Retinal pigment epithelial cell (primary cell): ENCODE measurements around the gene ITGA4.

Experiments used
- DNase-seq: peaks from one replicate; pipeline ENCODE4 v3.0.0-alpha.2; 2010; ENCODE audit warnings: low read depth
- H3K4me3 ChIP-seq: 2 replicates; pipeline ENCODE4 v1.5.1; 2011; ENCODE audit warnings: mild to moderate bottlenecking, low read length, control low read depth, moderate library complexity
- TF ChIP-seq, protein P1 (sequence below): conservative IDR thresholded peaks from 2 replicates; pipeline ENCODE4 v1.5.1; 2011; ENCODE audit warnings: low read depth, low read length, control low read depth, inconsistent platforms

ITGA4 gene

DNA sequence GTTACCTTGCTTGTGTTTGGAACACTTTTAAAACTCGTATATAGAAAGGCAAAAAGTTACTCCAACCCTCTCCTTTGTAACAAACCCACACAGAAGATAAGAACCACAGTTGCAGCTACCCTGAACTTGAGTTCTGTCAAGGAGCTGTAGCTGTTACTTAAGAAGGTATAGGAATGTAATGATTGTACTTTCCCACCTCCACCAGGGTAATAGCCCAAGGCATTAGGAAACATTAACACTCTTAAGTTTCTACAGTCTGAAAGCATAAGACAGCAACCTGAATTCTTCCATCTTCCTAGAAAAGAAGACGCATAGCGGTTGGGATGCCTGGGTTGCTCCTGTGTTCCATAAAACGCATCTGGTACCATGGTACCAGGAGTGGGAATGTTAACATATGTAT lies 43.0 kb downstream of the ITGA4 start:
- no peak overlapping the region for H3K4me3 ChIP-seq
- TF ChIP-seq, protein P1, sequence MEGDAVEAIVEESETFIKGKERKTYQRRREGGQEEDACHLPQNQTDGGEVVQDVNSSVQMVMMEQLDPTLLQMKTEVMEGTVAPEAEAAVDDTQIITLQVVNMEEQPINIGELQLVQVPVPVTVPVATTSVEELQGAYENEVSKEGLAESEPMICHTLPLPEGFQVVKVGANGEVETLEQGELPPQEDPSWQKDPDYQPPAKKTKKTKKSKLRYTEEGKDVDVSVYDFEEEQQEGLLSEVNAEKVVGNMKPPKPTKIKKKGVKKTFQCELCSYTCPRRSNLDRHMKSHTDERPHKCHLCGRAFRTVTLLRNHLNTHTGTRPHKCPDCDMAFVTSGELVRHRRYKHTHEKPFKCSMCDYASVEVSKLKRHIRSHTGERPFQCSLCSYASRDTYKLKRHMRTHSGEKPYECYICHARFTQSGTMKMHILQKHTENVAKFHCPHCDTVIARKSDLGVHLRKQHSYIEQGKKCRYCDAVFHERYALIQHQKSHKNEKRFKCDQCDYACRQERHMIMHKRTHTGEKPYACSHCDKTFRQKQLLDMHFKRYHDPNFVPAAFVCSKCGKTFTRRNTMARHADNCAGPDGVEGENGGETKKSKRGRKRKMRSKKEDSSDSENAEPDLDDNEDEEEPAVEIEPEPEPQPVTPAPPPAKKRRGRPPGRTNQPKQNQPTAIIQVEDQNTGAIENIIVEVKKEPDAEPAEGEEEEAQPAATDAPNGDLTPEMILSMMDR: no peak
- DNase-seq: no peak

DNA sequence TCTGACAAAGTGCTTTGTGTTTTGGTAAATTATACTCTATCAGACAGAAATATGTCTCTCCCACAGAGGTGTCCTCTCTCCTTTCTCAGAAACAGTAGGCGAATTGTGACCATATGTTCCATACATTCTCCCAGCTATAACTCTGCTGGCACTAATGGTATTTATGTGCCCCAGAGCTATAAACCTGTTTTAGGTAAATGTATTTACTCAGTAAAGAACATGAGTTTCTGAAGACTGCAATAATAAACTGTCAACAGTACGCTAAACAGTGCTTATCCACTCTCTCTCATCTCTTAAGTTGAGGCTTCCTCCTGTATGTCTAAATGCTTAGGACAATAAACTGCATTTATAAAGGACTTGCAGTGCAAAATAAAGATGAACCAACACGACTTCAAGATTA lies 58.5 kb downstream of the ITGA4 start:
- TF ChIP-seq, protein P1: no peak
- no peak for DNase-seq
- H3K4me3 ChIP-seq: no peak overlapping the region

DNA sequence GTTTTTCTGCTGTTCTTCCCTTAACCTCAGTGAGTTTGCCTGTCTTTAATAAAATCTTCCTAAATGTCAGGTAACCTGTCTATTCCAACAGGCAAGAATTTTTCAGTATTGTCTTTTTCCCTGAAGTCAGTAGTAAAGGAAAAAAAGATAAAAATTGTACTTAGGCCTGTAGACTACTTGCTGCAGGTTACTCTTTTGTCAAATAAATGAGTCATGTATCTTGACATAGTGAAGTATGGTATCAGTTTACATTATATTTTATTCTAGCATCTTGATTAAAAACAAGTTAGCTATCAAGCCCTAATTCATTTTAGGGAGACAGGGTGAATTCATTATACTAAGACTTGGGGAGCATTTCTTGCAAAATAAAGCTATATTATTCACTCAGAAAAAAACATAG lies 59.8 kb downstream of the ITGA4 start:
- no peak overlapping the region for H3K4me3 ChIP-seq
- TF ChIP-seq, protein P1: no peak
- DNase-seq: no peak

DNA sequence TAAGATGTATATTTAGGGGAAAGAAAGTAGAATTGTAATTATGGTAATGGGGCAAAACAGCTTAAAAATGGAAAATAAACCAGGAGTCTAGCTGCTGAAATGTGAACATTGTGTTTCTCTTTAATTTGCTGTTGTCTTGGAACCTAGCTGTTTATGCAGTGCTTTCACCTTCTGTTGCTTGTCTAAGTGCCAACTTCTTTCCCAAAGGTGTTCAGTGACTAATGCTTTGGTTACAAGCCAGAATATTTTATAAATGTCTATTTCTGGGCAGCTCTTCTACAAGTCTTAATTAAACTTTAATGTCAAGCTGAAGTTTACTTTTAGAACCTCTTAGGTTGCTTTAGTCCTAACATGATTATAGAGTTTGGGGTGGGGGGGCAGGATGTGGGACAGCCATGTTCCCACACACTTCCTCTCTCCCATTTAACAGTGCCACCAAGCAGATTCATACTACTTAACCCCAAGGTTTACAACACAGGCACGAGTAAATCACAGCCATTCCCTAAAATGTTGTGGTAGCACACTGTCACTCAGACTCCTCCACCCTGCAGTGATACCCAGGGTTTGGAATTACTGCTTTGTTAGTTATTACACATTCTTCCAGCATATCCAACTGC lies 60.6 kb downstream of the ITGA4 start:
- TF ChIP-seq, protein P1: no peak
- no peak overlapping the region for H3K4me3 ChIP-seq
- peak; percentile 15 for DNase-seq

DNA sequence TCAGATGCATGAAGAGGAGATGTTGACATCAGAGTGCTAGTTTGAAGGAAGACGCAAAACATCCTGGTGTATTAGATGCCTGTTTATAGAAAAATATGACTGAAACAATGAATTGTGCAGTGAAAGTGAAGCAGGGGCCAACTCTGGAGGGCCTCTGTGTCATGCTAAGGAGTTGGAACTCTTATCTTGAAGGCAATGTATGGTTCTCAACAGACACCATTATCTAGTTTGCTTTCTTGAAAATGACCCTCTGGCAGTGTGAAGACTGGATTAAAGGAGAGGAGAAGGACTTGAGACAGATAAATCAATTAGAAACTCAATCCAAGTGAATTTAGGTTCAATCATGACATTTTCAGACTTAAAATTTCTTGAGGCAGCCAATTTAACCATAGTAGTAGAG lies 63.1 kb downstream of the ITGA4 start:
- no peak for DNase-seq
- TF ChIP-seq, protein P1: no peak
- no peak overlapping the region for H3K4me3 ChIP-seq

DNA sequence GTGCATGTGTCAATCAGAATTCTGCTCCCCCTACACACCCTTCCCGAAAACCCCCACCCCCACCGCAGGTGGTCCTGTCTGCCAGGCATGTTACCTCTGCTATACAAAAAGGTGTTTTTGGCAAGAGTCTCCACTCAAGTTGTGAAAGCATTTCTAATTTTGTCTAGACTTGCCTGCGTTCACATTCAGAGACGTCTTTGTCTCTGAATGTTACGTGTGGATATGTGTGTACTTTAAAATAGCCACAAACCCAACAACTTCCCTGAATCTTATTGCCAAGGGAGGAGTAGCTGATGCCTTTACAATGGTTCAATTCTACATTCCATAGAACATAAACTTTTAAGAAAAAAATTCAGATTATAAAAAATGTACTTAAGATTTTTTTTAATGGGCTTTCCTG lies 66.6 kb downstream of the ITGA4 start:
- DNase-seq: no peak
- TF ChIP-seq, protein P1: no peak
- H3K4me3 ChIP-seq: no peak overlapping the region

DNA sequence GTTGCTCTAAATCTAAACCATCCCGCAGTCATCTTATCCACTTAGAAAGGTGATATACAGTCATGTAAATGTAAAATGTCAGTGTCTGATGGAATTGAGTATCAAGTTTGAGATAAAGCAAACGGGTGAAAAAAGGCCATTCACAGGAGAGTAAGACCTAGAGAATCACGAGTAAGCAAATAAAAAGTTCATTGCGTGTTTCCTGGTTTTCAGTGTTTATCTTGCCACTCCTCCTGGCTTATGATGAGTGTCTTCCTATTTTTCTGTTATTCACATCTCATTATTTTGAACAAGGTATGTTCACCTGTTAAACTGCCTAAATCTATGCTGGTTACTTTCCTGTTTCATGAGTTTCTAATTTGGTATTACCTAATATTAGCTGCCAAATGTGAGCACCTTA lies 68.8 kb downstream of the ITGA4 start:
- TF ChIP-seq, protein P1: no peak
- no peak overlapping the region for H3K4me3 ChIP-seq
- no peak for DNase-seq
